GM21529 (cell line): ENCODE results near the gene PFN4.
"Not testable (repeated sequence)": the region's sequence is repeated elsewhere in the genome, so short reads cannot be mapped to it uniquely, and the experiment has no call there.

Experiments
- ATAC-seq: cut with Tn5 transposase; IDR thresholded peaks from one replicate; pipeline ENCODE4 v1.9.1; 2021; ENCODE audit not compliant: unreplicated experiment

PFN4 gene, protein sequence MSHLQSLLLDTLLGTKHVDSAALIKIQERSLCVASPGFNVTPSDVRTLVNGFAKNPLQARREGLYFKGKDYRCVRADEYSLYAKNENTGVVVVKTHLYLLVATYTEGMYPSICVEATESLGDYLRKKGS

GRCh38 chr2:24123195-24123921 lies at the start of gene PFN4, which contains the start of gene FAM228B:
Gene PFN4 (minus strand): TSS chr2:24123334. CDS start chr2:24122535, 799 bp downstream.
Gene FAM228B (plus strand): TSS chr2:24123469. CDS start chr2:24124362, 893 bp downstream.
- peak; percentile 88 for ATAC-seq

DNA sequence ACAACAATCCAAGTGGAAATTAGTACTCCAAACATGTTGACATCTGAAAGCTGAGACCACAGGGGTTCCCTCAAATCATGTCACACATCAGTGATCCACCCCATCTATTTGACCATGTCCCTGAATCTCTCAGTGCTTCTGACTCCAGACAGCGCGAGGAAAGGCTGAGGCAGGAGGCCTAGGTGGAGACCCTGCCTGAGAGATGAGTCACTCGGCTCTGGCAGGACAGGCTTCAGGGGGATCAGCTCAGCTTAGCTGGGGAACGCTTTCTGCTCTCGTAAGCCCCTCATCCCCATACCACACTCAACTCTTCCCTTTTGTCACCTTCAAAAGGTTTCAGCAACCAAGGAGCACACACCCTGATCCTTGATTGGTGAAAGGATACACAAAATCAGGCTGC lies 45.9 kb upstream of the PFN4 start:
- no peak for ATAC-seq

- ATAC-seq = peak; percentile 86
Measured at GRCh38 chr2:24164416-24164973, 41.4 kb upstream of the PFN4 start.

GRCh38 chr2:24163601-24164000 lies 40.5 kb upstream of the PFN4 start:
- ATAC-seq = no peak

DNA sequence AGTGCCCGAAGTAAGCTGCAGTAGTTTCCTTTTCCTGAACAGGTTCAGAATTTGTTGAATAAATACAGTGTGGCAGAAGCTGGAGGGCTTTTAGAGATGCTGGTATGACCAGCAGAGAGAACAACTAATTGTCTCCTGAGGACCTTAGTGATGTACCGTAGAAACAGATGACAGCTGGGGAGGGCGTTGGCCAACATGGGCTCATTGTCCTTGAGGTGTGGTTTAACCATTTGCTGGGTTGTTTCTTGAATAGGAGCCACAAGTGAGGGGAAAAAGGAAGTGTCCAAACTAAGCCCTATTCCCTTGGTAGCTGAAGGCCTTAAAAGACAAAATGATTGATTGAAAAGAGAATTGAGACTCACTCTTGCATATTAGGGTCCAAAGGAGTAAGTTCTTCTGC lies 40.1 kb upstream of the PFN4 start:
- no peak for ATAC-seq

GRCh38 chr2:24162494-24162893 lies 39.4 kb upstream of the PFN4 start:
- no peak for ATAC-seq

DNA sequence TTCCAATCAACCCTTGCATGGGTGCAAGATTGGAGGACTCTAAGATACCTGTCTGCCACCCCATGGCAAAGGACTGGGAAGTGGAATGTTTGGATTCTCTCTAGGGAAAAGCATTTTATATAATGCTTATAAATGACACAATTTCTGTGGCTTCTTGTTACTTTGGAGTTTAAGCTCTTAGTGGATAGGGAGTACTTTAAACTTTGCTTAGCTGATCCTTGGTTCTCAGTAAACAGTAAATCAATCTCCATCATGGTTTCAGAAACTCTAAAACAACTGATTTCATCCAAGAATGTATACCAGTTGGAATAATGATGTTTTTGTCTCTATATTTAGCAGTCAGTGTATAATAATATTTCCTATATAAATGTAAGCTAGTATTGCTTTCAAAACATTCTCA lies 37.6 kb upstream of the PFN4 start:
- ATAC-seq = no peak

GRCh38 chr2:24159708-24160107 lies 36.6 kb upstream of the PFN4 start:
- no peak for ATAC-seq

DNA sequence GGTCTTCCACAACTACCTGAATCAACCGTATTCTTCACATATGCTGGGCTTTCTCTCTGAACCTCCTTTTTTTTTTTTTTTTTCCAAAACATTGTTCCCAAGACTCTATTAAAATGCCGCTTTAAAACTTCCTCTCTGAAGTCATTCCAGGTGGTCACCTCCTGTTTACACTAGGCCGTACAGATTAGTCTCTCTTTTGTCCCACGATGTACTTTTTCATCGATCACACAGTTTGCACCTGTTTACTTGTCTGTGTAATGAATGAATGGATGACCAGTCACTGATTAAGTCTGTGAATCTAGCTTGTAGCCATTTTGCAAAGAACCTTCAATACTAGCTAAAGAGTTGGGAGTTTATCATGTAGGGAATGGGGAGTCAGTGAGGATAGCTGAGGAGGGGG lies 35.0 kb upstream of the PFN4 start:
- ATAC-seq = no peak

- no peak for ATAC-seq
Measured at GRCh38 chr2:24153478-24153877, 30.3 kb upstream of the PFN4 start.

DNA sequence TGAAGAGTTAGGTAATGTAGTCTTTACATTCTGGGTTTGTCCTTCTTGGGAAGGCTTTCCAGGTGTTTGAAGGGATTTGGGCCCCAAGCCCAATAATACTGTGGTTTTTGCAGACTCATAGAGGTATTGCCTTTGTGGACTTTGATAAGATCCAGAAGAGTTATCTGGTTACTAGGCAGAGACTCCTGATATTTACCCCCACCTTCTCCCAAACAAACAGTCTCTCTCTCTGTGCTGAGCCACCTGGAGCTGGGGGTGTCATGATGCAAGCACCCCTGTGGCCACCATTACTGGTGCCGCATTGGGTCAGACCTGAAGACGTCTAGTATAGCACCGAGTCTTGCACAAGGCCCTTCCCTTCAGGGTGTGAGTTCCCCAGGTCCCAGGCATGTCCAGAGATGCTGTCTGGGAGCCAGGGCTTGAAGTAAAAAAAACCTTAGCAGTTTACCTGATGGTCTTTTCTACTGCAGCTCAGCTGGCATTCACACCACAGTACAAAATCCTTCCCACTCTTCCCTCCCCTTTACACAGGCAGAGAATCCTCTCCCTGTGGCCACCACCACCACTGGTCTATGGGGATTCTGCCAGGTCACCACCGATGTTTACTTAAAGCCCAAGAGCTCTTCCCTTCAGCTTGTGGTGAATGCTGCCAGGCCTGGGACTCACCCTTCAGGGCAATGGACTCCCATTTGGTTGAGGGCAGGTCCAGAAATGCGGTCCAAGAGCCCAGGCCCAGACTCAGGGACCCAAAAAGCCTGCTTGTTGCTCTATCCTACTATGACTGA lies 29.5 kb upstream of the PFN4 start:
- no peak for ATAC-seq

GRCh38 chr2:24147364-24147763 lies 24.2 kb upstream of the PFN4 start:
- ATAC-seq = no peak

GRCh38 chr2:24140305-24140704 lies 17.2 kb upstream of the PFN4 start:
- not testable (repeated sequence) for ATAC-seq

DNA sequence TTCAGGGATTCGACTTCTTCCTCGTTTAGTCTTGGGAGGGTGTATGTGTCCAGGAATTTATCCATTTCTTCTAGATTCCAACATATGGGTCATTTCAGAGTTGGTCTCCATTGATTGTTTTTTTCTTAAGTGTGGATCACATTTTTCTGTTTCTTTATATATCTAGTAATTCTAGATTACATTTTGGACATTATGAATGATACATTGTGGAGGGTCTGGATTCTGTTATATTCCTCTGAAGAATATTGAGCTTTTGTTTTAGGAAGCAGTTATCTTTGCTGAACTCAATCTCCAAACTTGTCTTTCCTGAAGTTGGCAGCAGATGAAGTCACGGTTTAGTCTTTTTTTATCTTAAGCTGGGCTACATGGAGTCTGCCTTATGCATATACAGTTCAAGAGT lies 9.4 kb upstream of the PFN4 start:
- ATAC-seq = no peak

GRCh38 chr2:24125956-24126355 lies 2.8 kb upstream of the PFN4 start:
- no peak for ATAC-seq

- ATAC-seq = peak; percentile 11
Measured at GRCh38 chr2:24123922-24124580, 917 bp upstream of the PFN4 start.

DNA sequence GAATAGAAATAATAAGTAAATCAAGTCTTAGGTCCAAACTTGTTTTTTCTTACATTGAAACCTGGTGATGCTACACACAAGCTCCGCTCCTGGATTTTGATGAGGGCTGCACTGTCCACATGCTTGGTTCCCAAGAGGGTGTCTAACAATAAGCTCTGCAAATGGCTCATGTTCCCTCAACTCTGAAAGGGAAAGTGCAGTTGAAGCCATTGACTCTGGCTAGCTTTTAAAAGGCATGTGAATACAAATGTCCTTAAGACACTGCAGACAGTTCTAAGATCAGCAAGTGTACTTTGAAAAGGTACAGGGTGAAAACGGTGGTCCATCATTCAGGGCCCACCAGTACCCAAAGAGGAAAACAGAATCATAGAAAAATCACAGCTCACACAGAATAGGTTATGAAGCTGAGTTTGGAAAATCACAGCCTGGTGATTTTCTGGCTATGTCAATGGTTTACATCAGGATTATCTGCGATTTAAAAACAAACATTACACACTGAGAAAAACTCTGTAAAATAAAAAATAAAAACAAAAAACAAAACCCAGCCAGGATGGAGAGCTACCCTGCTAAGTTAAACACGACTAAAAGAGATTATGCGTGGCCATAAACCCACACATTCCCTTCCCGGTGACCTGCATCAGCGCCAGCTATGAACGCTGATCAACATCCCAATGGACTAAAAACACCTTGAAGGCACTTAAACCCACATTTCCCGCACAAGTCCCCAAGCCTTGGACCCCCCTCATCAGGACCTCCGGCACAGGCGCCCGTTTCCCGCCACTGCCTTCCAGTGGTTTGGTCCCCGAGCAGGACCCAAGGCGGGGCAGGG lies 554 bp downstream of the PFN4 start:
- ATAC-seq = no peak

- ATAC-seq = no peak
Measured at GRCh38 chr2:24121469-24121868, 1.7 kb downstream of the PFN4 start.

- no peak for ATAC-seq
Measured at GRCh38 chr2:24121066-24121465, 2.1 kb downstream of the PFN4 start.

GRCh38 chr2:24117902-24118301 lies 5.2 kb downstream of the PFN4 start:
- ATAC-seq = no peak
